ENCODE measurements around the gene BLVRB. TPM values are rescaled to one million over a fixed set of nuclear protein-coding genes. Genes with fewer than 3 reads are reported as not detected.
A peak's percentile ranks its signal among the peaks of the same experiment; 100 is the strongest.

BLVRB gene
- total RNA-seq, 1 donor from 2014 or later: 123 TPM

- no peaks in the 10 kb centered on the region for H3K27me3 ChIP-seq (ENCODE audit: low read depth)
- no peaks in the 10 kb centered on the region for H3K9me3 ChIP-seq
- no peaks in the 10 kb centered on the region for H3K4me1 ChIP-seq
- H3K27ac ChIP-seq: no peak overlapping the region
- H3K4me3 ChIP-seq: no peak overlapping the region
- ATAC-seq (peak in 1 of 2 donors; percentile 10), DNase-seq (no peak)
- no peak for TF ChIP-seq CTCF (IDR thresholded peaks at IDR 0.05)
- intact Hi-C loops (cut with DNase I): no loop called here
- H3K36me3 ChIP-seq: no peaks in the 10 kb centered on the region
Observed at GRCh38 chr19:40497214-40497613, 31.7 kb upstream of the BLVRB start.

- Histone ChIP-seq H3K9me3 (no peaks in the 10 kb centered on the region), H3K36me3 (no peaks in the 10 kb centered on the region), H3K27ac (no peak overlapping the region), H3K4me3 (no peak overlapping the region), H3K4me1 (no peaks in the 10 kb centered on the region), H3K27me3 (ENCODE audit: low read depth) (no peaks in the 10 kb centered on the region)
- ATAC-seq (no peak), DNase-seq (no peak)
- TF ChIP-seq CTCF (IDR thresholded peaks at IDR 0.05): no peak
- intact Hi-C loops (cut with DNase I): no loop called here
Observed at GRCh38 chr19:40494191-40494838, 28.8 kb upstream of the BLVRB start.

- Histone ChIP-seq H3K4me1 (no peaks in the 10 kb centered on the region), H3K4me3 (no peak overlapping the region), H3K9me3 (no peaks in the 10 kb centered on the region), H3K27me3 (ENCODE audit: low read depth) (no peaks in the 10 kb centered on the region), H3K36me3 (no peaks in the 10 kb centered on the region), H3K27ac (no peak overlapping the region)
- intact Hi-C loops (cut with DNase I): no loop called here
- no peak for DNase-seq
- TF ChIP-seq CTCF (IDR thresholded peaks at IDR 0.05): no peak
- ATAC-seq: no peak
Observed at GRCh38 chr19:40493778-40494177, 28.2 kb upstream of the BLVRB start.

- Histone ChIP-seq H3K9me3 (no peaks in the 10 kb centered on the region), H3K4me1 (no peaks in the 10 kb centered on the region), H3K36me3 (no peaks in the 10 kb centered on the region), H3K27me3 (ENCODE audit: low read depth) (peaks cover 12% of the 10 kb centered on the region), H3K4me3 (no peak overlapping the region), H3K27ac (no peak overlapping the region)
- DNase-seq (no peak), ATAC-seq (no peak)
- intact Hi-C loops (cut with DNase I): no loop called here
- no peak for TF ChIP-seq CTCF (IDR thresholded peaks at IDR 0.05)
Observed at GRCh38 chr19:40492274-40492673, 26.7 kb upstream of the BLVRB start.

GRCh38 chr19:40489882-40490230 lies 24.3 kb upstream of the BLVRB start:
- TF ChIP-seq CTCF (IDR thresholded peaks at IDR 0.05): no peak
- Histone ChIP-seq H3K36me3 (no peaks in the 10 kb centered on the region), H3K27me3 (ENCODE audit: low read depth) (peaks cover 12% of the 10 kb centered on the region), H3K4me1 (no peaks in the 10 kb centered on the region), H3K4me3 (no peak overlapping the region), H3K9me3 (no peaks in the 10 kb centered on the region), H3K27ac (no peak overlapping the region)
- intact Hi-C loops (cut with DNase I): no loop called here
- ATAC-seq (no peak), DNase-seq (no peak)
